ENCODE measurements around the gene AUTS2.

The AUTS2 gene

GRCh38 chr7:70156057-70156456 is 557.8 kb downstream of the AUTS2 start:
- H3K4me3 Mint-ChIP-seq, result no peak overlapping the region
- peaks cover 5% of the 10 kb centered on the region for H3K4me1 Mint-ChIP-seq
- H3K9me3 Mint-ChIP-seq, result peaks cover 15% of the 10 kb centered on the region

GRCh38 chr7:70159121-70159520 is 560.8 kb downstream of the AUTS2 start:
- Mint-ChIP-seq H3K4me1 (peaks cover 12% of the 10 kb centered on the region), H3K27ac (no peak overlapping the region), H3K9me3 (peaks cover 4% of the 10 kb centered on the region), H3K4me3 (no peak overlapping the region), H3K27me3 (ENCODE audit: low read depth) (peaks cover 15% of the 10 kb centered on the region), H3K36me3 (ENCODE audit: low read depth) (peaks cover 5% of the 10 kb centered on the region)
- TF ChIP-seq CTCF (IDR thresholded peaks at IDR 0.05; ENCODE audit: unreplicated experiment in 3 of 3), result no peak

More at GRCh38 chr7:70156057-70156456, 557.8 kb downstream of the AUTS2 start:
- H3K27me3 Mint-ChIP-seq (ENCODE audit: low read depth), result peaks cover 15% of the 10 kb centered on the region
- H3K27ac Mint-ChIP-seq, result no peak overlapping the region
- peaks cover 16% of the 10 kb centered on the region for H3K36me3 Mint-ChIP-seq (ENCODE audit: low read depth)
- no peak for TF ChIP-seq CTCF (IDR thresholded peaks at IDR 0.05; ENCODE audit: unreplicated experiment in 3 of 3)

- no peak overlapping the region for H3K4me3 Mint-ChIP-seq
- TF ChIP-seq CTCF (IDR thresholded peaks at IDR 0.05; ENCODE audit: unreplicated experiment in 3 of 3), result no peak
- H3K27me3 Mint-ChIP-seq (ENCODE audit: low read depth), result no peaks in the 10 kb centered on the region
- H3K36me3 Mint-ChIP-seq (ENCODE audit: low read depth), result peaks cover 22% of the 10 kb centered on the region
- H3K9me3 Mint-ChIP-seq, result peaks cover 21% of the 10 kb centered on the region
- H3K27ac Mint-ChIP-seq, result no peak overlapping the region
- peaks cover 7% of the 10 kb centered on the region for H3K4me1 Mint-ChIP-seq
Measured at GRCh38 chr7:70165477-70166170, 567.3 kb downstream of the AUTS2 start.

- Mint-ChIP-seq H3K9me3 (peaks cover 19% of the 10 kb centered on the region), H3K36me3 (ENCODE audit: low read depth) (peaks cover 22% of the 10 kb centered on the region), H3K27ac (peak overlapping the region in 1 of 3 experiments; percentile 10), H3K27me3 (ENCODE audit: low read depth) (no peaks in the 10 kb centered on the region), H3K4me1 (no peaks in the 10 kb centered on the region), H3K4me3 (no peak overlapping the region)
- TF ChIP-seq CTCF (IDR thresholded peaks at IDR 0.05; ENCODE audit: unreplicated experiment in 3 of 3), result no peak
Measured at GRCh38 chr7:70171369-70171920, 573.2 kb downstream of the AUTS2 start.

- no peak for TF ChIP-seq CTCF (IDR thresholded peaks at IDR 0.05; ENCODE audit: unreplicated experiment in 3 of 3)
- H3K36me3 Mint-ChIP-seq (ENCODE audit: low read depth), result peaks cover 17% of the 10 kb centered on the region
- H3K27me3 Mint-ChIP-seq (ENCODE audit: low read depth), result no peaks in the 10 kb centered on the region
- no peak overlapping the region for H3K27ac Mint-ChIP-seq
- peaks cover 4% of the 10 kb centered on the region for H3K4me1 Mint-ChIP-seq
- no peak overlapping the region for H3K4me3 Mint-ChIP-seq
- peaks cover 14% of the 10 kb centered on the region for H3K9me3 Mint-ChIP-seq
Measured at GRCh38 chr7:70177166-70177565, 578.9 kb downstream of the AUTS2 start.

GRCh38 chr7:70178211-70178610 is 579.9 kb downstream of the AUTS2 start:
- peaks cover 4% of the 10 kb centered on the region for H3K4me1 Mint-ChIP-seq
- H3K9me3 Mint-ChIP-seq, result peaks cover 14% of the 10 kb centered on the region
- H3K27me3 Mint-ChIP-seq (ENCODE audit: low read depth), result no peaks in the 10 kb centered on the region
- H3K27ac Mint-ChIP-seq, result no peak overlapping the region
- H3K4me3 Mint-ChIP-seq, result no peak overlapping the region
- H3K36me3 Mint-ChIP-seq (ENCODE audit: low read depth), result peaks cover 18% of the 10 kb centered on the region
- TF ChIP-seq CTCF (IDR thresholded peaks at IDR 0.05; ENCODE audit: unreplicated experiment in 3 of 3), result no peak
